Endometrial microvascular endothelial cells (primary cell): ENCODE data around the gene PIGO. TPM values are rescaled to one million over a fixed set of nuclear protein-coding genes. Genes with fewer than 3 reads are reported as not detected.

ENCODE experiments used
- in situ Hi-C: cut with HindIII; loops from 2 replicates; pipeline ENCODE4 v1.10.0; 2017; ENCODE audit warnings: low sequenced_read_pairs, low pct_unique_long_range_greater_than_20kb; ENCODE audit errors: inconsistent ontology term
- total RNA-seq: library from RNA; depleted of rRNA; stranded (reverse); fragments of >200 nt; gene quantifications from one replicate; pipeline ENCODE4 v1.2.3, GENCODE V29; 2015; ENCODE audit errors: inconsistent ontology term

PIGO gene
- total RNA-seq, 1 donor from 2014 or later, result 18.3 TPM

DNA sequence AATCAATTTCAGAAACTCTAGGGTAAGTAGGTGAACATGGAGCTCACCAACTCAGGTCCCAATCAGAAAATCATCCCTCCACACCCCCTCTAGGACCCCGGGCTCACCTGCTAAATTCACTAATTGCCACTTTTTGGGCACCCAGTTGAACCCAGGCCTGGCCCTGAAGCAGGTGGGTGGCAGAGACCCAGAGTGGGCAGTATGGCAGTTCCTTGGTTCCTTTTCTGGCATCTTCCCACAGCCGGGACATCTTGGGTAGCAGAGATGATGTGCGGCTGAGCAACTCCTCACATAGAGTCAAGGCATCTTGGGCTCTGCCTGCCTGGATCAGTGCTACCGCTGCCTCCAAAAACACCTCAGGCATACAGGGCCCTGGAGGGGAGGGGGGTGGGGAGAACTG is 21.0 kb downstream of the PIGO start:
- in situ Hi-C loops, result no loop called here

DNA sequence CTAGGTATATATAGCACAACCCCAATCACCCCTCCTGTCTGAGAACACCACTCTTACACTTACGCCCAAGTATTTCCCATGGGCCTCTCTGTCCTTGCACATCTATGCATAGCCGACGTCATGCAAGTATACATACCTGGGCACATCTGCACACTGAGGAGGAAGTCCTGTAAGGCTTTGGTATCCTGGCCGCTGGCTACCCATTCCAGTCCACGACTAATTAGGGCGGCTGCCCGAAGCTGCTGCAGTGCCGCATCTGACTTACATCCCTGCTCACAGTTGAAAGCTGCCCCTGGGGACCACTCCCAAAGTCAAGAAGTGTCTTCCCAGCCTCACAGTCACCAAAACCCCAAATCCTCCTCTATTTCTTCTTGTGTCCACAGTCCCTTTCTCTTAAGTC is 21.6 kb downstream of the PIGO start:
- in situ Hi-C loops, result no loop called here

DNA sequence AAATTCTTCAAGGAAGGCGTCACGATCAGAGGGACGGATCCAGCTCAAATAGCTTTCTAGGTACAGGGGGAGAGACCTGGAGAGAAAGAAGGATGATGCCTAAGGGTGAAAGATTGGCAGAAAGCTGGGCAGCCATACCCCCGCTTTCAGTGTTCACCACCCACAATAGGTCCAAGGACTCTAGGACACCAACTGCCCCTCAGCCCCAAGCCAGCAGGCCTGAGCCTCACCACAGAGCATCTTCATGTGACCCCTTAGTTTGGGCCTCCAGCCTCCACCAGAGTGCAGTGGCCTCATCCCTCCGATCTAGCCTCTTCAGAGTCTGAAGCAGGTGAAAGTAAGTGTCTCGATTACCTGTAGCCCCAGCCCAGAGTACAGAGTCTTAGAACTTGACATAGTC is 22.2 kb downstream of the PIGO start:
- in situ Hi-C loops, result no loop called here

DNA sequence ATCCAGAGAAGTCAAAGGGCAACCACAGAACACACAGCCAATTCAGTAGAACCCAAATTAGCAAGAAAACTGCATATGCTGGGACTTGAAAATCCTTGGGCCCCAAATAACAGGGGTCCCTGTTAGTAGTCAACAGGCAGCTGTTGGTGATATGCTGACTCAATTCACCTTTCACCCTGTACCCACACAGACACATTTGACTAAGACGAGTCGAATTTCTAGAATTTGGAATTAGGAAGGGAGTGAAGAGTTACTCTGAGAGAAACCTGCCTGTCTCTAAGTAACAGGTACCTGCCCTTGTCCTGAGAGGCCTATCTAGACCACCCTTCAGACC is 23.1 kb downstream of the PIGO start:
- in situ Hi-C loops, result no loop called here

DNA sequence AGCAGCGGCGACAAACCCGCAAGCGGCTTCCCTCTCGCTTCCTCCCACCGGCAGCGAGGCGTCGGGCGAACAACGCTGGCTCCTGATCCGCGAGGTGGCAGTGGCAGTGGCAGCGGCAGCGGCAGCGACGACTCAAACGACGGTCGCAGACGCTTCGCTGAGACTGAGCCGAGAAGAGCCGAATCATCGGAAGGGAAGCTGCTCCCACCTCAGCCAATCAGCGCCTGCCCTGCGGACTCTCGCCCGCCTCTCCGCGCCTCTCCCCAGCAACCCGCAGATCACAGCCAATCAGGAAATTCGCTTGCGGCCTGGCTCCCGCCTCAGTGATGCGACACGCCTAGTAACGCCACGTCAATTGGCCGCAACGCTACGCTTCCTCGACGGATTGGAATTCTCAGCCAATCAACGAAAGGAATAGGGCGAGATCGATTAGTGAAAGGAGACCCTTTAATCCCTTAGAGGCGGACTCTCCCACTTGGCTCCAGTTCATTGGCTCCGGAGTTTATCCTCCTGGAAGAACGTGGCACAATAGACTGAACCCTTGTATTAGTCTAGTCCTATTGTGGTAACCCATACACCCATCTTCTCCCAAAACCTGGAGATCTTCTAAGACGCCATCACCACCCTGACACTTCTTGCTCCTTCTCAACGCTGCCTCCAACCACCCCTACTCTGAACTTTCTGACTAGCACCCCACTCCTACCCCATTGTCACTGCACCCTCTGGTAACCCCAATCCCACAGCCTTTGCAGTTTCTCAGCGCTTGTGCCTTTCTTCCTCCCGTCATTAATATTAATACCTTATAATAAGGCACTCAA is 23.7 kb downstream of the PIGO start, which contains the start of gene VCP:
Gene VCP, minus strand, starts transcription at position 165 of the 818 bp plus-strand sequence. CDS start 272 bp downstream, outside the sequence.
- in situ Hi-C loops, result no loop called here

DNA sequence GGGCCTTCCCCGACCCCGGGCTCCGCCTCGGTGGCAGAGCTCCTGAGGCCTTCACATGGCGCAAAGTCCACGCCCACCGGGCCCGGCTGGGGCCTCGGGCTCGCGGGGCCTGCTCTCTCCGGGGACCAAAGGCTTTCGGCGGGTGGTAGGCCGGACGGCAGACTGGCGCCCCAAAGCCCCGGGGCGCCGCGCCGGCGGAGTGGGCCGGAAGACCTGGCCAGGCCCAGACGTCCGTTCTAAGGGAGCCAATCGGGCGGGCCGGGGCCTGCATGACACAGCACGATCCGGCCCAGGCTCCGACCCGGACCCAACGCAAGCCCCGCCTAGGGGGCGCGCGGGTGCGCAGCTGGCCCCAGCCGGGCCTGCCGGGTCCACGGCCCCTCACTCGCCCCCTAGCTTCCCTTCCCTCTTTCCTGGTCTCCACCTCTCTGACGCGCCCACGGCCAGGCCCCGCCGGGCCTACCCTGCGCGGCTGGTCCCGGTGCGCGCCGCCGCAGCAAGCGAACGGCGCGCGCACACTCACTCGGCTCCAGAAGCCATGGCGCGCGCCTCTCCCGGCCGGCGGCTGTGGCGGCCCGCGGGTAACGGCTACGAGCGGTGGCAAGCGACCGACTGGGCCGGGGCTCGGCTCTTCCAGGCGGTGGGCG is 24.5 kb downstream of the PIGO start:
- in situ Hi-C loops, result no loop called here

DNA sequence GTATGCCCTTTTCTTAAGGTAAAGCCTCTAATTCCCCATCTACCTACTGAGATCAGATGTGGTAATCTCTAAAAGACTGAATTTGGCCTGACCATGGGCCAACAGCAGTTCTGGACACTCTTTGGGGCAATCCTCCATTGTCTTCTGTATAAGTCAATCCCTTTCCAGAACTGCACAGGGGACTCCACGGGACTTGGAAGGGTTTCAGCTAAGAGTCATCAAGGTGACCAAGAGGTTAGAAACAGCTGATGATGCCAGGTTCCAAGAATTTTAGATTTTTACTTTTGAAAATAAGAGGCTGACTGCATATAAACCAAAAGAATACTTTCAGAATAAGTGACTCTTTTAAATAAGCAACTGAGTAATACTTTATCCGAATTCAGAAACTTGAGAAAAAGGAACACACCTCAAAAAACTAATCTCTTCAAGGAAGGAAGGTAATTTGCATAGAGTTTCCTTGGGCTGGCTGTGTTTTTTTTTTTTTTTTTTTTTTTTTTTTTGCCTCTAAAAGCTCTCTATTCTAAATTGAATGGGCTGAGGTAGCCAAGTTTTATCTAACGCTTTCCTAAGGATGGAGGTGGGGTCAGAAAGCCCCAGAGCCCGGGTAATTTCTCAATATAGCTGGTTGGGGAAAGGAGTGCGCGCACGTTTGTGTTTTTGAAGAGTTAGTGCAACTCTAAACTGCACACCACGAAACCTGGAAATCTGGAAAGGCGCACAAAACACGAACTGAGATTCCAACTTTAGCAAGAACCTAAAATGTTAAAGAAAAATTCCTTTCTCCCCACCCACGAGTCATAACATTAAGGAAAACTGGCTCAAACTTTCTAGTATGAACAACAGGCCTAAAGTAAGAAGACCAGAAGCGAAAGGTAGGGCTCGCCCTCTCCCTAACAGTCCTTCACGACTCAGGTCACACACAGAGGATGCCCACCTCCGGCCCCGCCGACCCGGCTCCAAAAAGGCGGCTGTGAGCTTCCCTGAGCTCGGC is 25.3 kb downstream of the PIGO start:
- in situ Hi-C loops, result no loop called here

DNA sequence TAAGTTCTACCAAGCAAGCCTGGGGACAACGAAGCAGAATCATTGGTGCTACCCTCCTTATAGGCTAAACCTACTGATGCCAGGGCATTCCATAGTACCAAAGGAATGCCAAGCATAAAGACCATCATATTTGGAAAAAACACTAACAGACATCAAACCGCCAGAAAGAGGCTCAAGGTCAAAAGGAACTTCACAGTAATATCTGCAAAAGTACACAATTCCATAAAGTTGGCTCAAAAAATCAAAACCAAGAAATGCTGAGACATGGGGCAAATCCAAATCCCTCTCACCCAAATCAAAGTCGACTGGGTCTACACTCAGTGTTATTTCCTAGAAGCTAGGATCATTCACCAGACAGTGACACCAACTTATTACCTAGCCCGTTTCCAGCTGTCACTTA is 27.4 kb downstream of the PIGO start:
- in situ Hi-C loops, result no loop called here

DNA sequence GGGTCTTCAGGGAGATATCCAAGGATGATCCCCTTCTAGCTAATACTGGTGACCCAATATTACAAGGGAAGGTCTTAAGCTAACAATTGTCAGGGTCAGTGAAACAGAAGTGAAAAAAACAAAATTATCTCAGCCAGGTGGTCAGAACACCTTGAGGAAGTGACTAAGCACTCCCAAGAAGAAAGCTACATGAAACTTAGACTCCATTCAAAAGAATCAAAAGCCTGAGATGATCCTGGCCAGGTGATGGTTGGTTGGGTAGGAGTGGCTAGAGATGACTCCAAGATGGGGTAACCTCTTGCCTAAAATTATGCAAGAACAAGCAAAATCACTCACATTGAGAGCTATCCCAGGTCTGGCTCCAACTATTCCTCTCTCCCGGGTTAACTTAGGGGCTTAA is 29.3 kb downstream of the PIGO start:
- in situ Hi-C loops, result no loop called here

DNA sequence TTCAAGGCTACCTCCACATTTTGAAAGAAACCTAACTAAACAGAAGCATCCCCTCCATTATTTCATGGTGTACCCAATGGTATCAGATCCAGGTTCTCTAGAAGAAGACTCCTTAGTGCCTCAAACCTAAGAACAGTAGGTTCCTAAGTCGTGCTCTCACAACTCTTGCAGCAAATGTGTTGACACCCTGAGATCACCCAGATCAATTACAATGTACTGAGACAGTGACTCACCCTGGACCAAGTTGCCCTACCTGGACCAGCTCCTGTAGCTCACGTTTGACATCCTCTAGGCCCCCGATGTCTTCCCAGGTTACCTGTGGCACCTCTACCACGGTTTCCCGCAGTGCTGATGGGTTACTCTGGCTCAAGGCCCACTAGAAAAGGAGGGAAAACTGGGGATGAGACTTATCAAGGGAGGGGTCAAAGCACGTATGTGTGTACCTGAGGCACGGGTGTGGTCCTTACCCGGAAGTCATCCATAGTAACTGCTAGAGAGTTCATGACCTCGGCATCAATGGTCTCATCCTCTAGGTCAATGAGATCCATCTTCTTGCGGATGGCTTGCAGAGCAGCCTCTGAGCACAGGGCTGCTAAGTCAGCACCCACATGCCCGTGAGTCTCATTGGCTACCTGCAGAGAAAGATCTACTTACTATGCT is 35.7 kb downstream of the PIGO start:
- in situ Hi-C loops, result no loop called here

DNA sequence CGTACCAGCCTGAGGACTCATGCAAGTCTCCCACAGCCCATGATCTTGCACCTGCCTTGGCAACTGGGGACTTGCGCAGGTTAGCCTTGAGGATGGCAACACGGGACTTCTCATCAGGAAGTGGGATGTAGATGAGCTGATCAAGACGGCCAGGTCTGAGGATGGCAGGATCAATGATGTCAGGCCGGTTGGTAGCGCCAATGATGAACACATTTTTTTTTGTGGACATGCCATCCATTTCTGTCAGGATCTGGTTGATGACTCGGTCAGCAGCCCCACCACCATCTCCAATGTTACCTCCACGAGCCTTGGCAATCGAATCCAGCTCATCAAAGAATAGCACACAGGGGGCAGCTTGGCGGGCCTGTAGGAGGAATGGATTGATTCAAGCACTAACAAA is 37.0 kb downstream of the PIGO start:
- in situ Hi-C loops, result no loop called here

DNA sequence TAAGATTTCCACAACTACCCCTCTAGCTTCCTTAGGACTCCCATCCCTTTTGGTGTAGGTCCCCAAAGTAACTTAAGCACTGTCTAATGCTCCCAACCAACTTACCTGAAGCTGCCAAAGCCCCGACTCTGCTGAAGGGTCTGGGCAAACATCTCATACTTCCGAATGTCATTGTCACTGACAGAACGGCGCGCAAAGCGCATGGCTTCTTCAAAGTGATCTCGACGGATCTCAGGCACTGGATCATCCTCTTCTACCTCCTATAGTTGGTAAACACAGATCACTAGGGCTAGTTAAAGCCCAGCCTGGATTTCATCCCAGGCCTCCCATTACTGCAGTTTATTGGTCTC is 39.1 kb downstream of the PIGO start:
- in situ Hi-C loops, result no loop called here

DNA sequence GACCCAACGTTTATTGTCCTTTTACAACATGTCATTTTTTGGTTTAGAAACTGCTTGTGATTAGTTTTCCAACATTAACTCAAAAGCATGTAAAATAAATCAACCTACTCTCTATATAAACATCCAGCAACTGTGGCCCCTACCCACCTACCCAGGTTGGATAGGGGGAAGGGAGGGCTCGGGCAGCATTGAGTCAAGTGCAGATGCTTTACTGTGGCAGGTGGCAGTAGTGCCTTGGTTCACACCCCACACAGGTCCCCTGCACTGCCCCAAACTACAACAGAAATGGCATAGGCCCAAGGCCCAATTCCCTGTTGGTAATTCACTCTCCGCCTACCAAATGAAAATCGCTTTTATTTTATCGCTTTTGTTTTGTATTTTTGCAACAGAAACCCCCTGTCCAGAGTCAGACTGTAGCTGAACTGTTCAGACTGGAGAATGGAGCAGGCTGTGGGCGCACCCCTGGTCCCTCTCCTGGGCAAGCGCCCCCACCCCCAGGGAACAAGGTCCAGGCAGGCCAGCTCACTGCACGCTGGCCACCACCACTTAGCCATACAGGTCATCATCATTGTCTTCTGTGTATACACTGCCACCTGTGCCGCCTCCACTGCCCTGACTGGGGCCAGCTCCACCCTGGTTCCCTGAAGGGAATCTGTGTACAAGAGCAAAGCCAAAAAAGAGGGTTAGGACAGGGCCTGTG is 39.7 kb downstream of the PIGO start:
- in situ Hi-C loops, result no loop called here

DNA sequence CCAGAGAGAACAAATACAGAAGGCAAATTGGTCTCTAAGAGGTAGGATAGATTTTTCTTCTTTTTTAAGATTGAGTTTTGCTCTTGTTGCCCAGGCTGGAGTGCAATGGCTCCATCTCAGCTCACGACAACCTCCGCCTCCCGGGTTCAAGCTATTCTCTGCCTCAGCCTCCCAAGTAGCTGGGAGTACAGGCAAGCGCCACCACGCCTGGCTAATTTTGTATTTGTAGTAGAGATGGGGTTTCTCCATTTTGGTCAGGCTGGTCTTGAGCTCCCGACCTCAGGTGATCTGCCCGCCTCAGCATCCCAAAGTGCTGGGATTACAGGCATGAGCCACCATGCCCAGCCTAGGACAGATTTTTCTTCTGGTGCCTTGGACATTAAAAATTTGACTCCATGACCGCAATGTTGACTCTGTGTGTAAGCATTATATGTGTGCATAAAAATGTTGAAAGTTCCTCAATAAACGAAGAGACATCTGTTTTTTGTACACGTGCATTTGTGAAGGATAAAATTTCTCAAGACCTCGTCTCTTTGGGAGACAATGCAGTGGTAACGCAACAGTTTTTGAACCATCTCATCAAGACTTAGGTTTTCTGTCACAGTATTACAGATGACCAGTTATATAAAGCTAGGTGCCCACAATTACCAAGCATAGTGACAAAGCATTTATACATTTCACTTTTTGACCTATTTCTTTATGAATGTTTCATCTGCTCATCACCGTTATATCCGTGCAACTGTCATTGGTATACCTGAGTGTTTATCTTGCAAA is 41.3 kb downstream of the PIGO start:
- in situ Hi-C loops, result no loop called here

DNA sequence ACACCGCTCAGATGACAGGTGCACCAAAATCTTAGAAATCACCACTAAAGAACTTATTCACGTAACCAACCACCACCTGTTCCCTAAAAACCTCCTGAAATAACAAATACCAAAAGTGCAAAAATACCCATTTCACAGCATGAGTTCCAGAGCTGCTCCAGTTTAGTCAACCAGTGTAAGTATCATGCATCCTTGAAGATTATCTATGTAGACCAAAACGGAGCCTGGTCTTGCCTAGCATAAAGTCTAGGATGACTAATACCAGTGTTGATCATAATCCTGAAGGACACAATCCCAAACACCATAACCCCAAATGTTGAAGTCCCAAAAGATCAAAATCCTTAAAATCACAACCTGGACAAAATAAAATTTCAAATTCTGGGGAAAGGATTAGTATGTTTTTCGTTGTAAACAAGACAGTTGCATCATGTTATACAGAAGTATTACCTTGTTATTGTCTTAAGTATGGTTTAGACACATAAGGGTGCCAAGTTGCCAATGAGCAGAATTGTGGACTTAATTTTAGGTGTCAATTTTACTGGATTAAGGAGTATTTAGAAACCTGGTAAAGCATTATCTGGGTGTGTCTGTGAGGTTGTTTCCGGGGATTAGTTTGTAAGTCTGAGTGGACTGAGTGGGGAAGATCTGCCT is 42.1 kb downstream of the PIGO start:
- in situ Hi-C loops, result no loop called here

DNA sequence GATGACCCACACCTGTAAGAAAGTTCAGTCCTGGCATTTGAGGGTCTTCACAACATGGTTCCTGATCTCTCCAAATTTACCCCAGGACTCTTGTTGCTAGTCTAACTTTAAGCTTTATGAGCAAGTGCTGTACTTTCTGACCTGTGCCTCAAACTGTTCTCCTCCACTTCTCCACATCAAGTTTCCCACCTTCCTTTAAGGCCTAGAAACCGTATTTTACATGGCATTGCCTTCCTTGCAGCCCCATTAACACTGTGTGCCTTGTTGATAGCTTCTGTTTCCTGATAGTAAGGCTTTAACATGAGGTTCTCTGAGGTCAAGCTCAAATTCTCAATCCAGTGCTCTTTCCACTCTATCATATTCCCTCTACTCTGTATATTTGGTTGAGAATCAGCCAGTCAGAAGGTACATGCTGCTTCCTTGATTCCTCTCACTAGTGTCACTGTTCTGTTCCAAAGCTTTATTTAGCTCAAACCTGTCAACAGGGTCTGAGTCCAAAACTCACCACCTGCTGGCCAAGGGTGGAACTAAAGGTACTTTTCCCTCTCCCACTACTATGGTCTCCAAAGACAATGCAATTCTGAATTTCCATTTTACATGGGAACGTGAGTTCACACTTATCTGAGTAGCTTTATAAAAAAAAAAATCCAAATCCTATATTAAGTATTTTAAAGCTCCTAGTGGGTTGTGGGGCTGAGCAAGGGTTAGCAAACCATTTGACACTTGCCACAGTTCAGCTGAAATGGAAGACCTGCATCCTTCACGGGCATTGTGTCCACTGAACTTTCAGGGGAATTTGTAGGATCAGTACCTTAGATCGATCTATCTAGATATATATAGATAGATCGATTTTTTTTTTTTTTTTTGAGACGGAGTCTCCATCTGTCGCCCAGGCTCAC is 45.1 kb downstream of the PIGO start:
- in situ Hi-C loops, result no loop called here
